Anterior cingulate cortex (tissue), 58 donors: Measurements from ENCODE around the gene C1orf210.

Experiments used
- DNase-seq, 58 donors: peaks; one replicate each; lab custom pipeline; 2025; lab: John Stamatoyannopoulos, UW

Gene C1orf210

GRCh38 chr1:43298055-43298454, 12.7 kb upstream of the C1orf210 start:
- DNase-seq, result no peak

GRCh38 chr1:43296207-43296606, 10.8 kb upstream of the C1orf210 start:
- DNase-seq, result no peak

- DNase-seq, result peak in 1 of 58 donors; percentile 51
These were observed 9.4 kb upstream of the C1orf210 start for GRCh38 chr1:43294761-43295160.

GRCh38 chr1:43293896-43294760, 8.7 kb upstream of the C1orf210 start:
- peak in 39 of 58 donors; percentile 9 to 87 (median 49) for DNase-seq

- no peak for DNase-seq
These were observed 7.8 kb upstream of the C1orf210 start for GRCh38 chr1:43293176-43293575.

- DNase-seq, result no peak
These were observed 7.3 kb upstream of the C1orf210 start for GRCh38 chr1:43292679-43293078.

GRCh38 chr1:43292216-43292615, 6.8 kb upstream of the C1orf210 start:
- no peak for DNase-seq

- DNase-seq, result no peak
These were observed 3.7 kb upstream of the C1orf210 start for GRCh38 chr1:43288785-43289706.

GRCh38 chr1:43288058-43288784, 2.8 kb upstream of the C1orf210 start:
- DNase-seq, result peak in 2 of 58 donors; percentile 31 to 38

GRCh38 chr1:43286533-43286932, 1.2 kb upstream of the C1orf210 start:
- no peak for DNase-seq

GRCh38 chr1:43286115-43286514, 734 bp upstream of the C1orf210 start:
- no peak for DNase-seq

- DNase-seq, result no peak
These were observed 753 bp downstream of the C1orf210 start for GRCh38 chr1:43284546-43285110.

- no peak for DNase-seq
These were observed 1.3 kb downstream of the C1orf210 start for GRCh38 chr1:43284065-43284464.

GRCh38 chr1:43282220-43283195, 2.9 kb downstream of the C1orf210 start:
- peak in 3 of 58 donors; percentile 24 to 44 (median 35) for DNase-seq

GRCh38 chr1:43280692-43281091, 4.7 kb downstream of the C1orf210 start:
- DNase-seq, result no peak

- DNase-seq, result no peak
These were observed 5.7 kb downstream of the C1orf210 start for GRCh38 chr1:43279666-43280065.

- DNase-seq, result no peak
These were observed 6.2 kb downstream of the C1orf210 start for GRCh38 chr1:43279161-43279560.

GRCh38 chr1:43277116-43277876, 8.1 kb downstream of the C1orf210 start:
- no peak for DNase-seq
